Measurements from ENCODE around the gene C12orf54. TPM values are rescaled to one million over a fixed set of nuclear protein-coding genes. Genes with fewer than 3 reads are reported as not detected.

The C12orf54 gene
- total RNA-seq, 2 donors from 2014 or later: not detected

DNA sequence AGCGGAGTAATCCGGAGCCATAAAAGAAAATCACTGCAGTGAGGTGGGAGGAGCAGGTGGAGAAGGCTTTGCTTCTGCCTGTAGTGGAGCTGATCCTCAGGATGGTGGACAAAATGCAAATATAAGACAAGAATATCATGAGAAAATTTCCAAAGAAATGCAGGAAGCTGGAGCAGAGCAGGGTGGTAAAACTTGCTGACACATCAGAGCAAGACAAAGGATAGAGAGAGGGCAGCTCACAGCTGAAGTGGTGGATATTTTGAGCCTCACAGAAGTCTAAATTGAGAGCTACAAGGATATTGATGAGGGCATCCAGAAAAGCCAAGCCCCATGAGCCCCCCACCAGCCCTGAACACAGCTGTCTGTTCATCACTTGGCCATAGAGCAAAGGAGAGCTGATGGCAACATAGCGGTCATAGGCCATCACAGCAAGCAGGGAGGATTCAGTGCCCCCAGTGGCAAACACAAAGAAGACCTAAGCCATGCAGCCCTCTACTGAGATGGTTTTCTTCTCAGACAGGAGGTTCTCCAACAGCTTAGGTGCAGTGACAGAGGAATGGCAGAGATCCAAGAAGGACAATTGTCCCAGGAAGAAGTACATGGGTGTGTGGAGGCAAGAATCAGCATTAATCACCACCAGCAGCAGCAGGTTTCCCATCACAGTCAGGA, 40.0 kb upstream of the C12orf54 start:
- Mint-ChIP-seq H3K27me3 (ENCODE audit: insufficient read depth) (peaks cover 3% of the 10 kb centered on the region), H3K36me3 (ENCODE audit: low read depth) (no peaks in the 10 kb centered on the region), H3K4me3 (no peak overlapping the region), H3K9me3 (no peaks in the 10 kb centered on the region), H3K4me1 (peaks cover 6% of the 10 kb centered on the region), H3K27ac (no peak overlapping the region)
- TF ChIP-seq, protein P1, sequence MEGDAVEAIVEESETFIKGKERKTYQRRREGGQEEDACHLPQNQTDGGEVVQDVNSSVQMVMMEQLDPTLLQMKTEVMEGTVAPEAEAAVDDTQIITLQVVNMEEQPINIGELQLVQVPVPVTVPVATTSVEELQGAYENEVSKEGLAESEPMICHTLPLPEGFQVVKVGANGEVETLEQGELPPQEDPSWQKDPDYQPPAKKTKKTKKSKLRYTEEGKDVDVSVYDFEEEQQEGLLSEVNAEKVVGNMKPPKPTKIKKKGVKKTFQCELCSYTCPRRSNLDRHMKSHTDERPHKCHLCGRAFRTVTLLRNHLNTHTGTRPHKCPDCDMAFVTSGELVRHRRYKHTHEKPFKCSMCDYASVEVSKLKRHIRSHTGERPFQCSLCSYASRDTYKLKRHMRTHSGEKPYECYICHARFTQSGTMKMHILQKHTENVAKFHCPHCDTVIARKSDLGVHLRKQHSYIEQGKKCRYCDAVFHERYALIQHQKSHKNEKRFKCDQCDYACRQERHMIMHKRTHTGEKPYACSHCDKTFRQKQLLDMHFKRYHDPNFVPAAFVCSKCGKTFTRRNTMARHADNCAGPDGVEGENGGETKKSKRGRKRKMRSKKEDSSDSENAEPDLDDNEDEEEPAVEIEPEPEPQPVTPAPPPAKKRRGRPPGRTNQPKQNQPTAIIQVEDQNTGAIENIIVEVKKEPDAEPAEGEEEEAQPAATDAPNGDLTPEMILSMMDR (conservative IDR thresholded peaks at IDR 0.05): peak; percentile 66
- Histone ChIP-seq H3K36me3 (ENCODE audit: control insufficient read depth, insufficient read depth, low read length) (no peaks in the 10 kb centered on the region), H3K27me3 (ENCODE audit: control insufficient read depth, insufficient read depth, low read length, poor library complexity, severe bottlenecking) (no peaks in the 10 kb centered on the region), H3K27ac (ENCODE audit: low read depth, low read length) (no peak overlapping the region), H3K9ac (ENCODE audit: extremely low read depth, low read length, poor library complexity, severe bottlenecking) (no peak overlapping the region), H3K4me3 (ENCODE audit: low read length) (no peak overlapping the region), H3K4me1 (ENCODE audit: control insufficient read depth, insufficient read depth, low read length) (no peaks in the 10 kb centered on the region), H3K9me3 (ENCODE audit: control insufficient read depth, low read length) (peaks cover 6% of the 10 kb centered on the region)
- 95 to 100% methylated on average over 3 of the region's 3 CpGs for WGBS, 2 experiments (ENCODE audit: insufficient coverage in 1 of 2, insufficient read length in 1 of 2)
- peak; percentile 77 for DNase-seq

DNA sequence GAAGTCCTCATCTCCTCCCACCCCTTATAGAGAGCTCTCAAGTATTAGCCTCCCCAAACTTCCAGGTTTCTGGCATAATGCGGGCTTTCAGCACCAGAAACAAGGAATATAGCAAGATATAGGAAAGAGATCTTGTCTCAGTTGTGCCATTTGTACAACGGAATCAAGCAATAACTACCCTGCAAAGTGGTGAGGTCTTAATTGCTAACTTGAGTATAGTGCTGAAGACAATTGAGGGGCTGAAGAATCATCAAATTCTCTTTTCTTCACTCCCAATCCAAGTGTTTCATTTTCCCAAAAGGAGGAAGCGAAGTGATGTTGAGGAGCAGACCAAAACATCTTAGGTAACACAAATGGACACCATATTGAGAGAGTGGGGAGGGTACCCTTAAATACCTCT, 36.8 kb upstream of the C12orf54 start:
- TF ChIP-seq, protein P1 (conservative IDR thresholded peaks at IDR 0.05): no peak
- WGBS, 2 experiments (ENCODE audit: insufficient coverage in 1 of 2, insufficient read length in 1 of 2): 0 to 59% methylated on average over 1 to 3 of the region's 3 CpGs
- Mint-ChIP-seq H3K27me3 (ENCODE audit: insufficient read depth) (peaks cover 3% of the 10 kb centered on the region), H3K9me3 (peaks cover 11% of the 10 kb centered on the region), H3K4me3 (no peak overlapping the region), H3K27ac (no peak overlapping the region), H3K4me1 (peaks cover 6% of the 10 kb centered on the region), H3K36me3 (ENCODE audit: low read depth) (no peaks in the 10 kb centered on the region)
- H3K9me3 ChIP-seq (ENCODE audit: control insufficient read depth, low read length): peaks cover 35% of the 10 kb centered on the region
- H3K4me3 ChIP-seq (ENCODE audit: low read length): no peak overlapping the region
- H3K9ac ChIP-seq (ENCODE audit: extremely low read depth, low read length, poor library complexity, severe bottlenecking): no peak overlapping the region
- H3K36me3 ChIP-seq (ENCODE audit: control insufficient read depth, insufficient read depth, low read length): no peaks in the 10 kb centered on the region
- no peaks in the 10 kb centered on the region for H3K27me3 ChIP-seq (ENCODE audit: control insufficient read depth, insufficient read depth, low read length, poor library complexity, severe bottlenecking)
- no peaks in the 10 kb centered on the region for H3K4me1 ChIP-seq (ENCODE audit: control insufficient read depth, insufficient read depth, low read length)
- H3K27ac ChIP-seq (ENCODE audit: low read depth, low read length): no peak overlapping the region
- DNase-seq: no peak

DNA sequence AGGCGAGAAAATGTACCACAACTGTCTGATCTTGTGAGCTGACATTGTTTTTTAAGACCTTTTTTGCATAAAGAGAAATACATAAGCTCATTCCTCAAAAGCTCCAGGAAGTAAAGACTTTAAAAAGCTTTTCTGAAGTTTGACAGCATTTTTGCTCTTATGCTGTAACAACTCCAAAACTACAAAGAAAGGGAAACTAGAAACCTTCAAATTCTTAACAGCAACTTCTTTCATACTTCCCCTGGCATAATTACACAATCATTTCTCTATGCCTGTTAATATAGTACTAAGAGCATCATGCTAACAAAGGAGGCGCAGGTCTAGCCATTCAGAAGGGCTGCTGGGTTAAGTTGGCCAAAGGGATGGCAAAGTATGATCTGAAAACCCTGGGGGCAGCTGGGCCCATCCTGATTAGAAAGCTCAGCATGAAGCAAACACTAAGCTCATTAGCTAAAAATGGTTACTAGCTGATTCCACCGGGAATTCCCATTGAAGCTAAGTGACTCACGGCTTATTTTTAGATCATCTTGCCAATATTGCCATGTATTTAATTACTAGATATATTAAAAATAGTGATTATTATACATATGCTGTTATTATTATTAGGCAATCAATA, 36.0 kb upstream of the C12orf54 start:
- Mint-ChIP-seq H3K27ac (no peak overlapping the region), H3K9me3 (peaks cover 12% of the 10 kb centered on the region), H3K36me3 (ENCODE audit: low read depth) (no peaks in the 10 kb centered on the region), H3K4me3 (no peak overlapping the region), H3K4me1 (peaks cover 10% of the 10 kb centered on the region), H3K27me3 (ENCODE audit: insufficient read depth) (peaks cover 2% of the 10 kb centered on the region)
- TF ChIP-seq, protein P1 (conservative IDR thresholded peaks at IDR 0.05): no peak
- H3K36me3 ChIP-seq (ENCODE audit: control insufficient read depth, insufficient read depth, low read length): no peaks in the 10 kb centered on the region
- 57 to 90% methylated on average over 2 to 4 of the region's 4 CpGs for WGBS, 2 experiments (ENCODE audit: insufficient coverage in 1 of 2, insufficient read length in 1 of 2)
- H3K27ac ChIP-seq (ENCODE audit: low read depth, low read length): no peak overlapping the region
- no peaks in the 10 kb centered on the region for H3K27me3 ChIP-seq (ENCODE audit: control insufficient read depth, insufficient read depth, low read length, poor library complexity, severe bottlenecking)
- H3K9ac ChIP-seq (ENCODE audit: extremely low read depth, low read length, poor library complexity, severe bottlenecking): no peak overlapping the region
- DNase-seq: peak; percentile 58
- H3K4me3 ChIP-seq (ENCODE audit: low read length): no peak overlapping the region
- peaks cover 35% of the 10 kb centered on the region for H3K9me3 ChIP-seq (ENCODE audit: control insufficient read depth, low read length)
- H3K4me1 ChIP-seq (ENCODE audit: control insufficient read depth, insufficient read depth, low read length): no peaks in the 10 kb centered on the region

Measured in endodermal cell (in vitro differentiated cells).